Ascending aorta (tissue), 2 donors: Measurements from ENCODE around the gene COL19A1. TPM values are rescaled to one million over a fixed set of nuclear protein-coding genes. Genes with fewer than 3 reads are reported as not detected.
"Not testable (repeated sequence)": the region's sequence is repeated elsewhere in the genome, so short reads cannot be mapped to it uniquely, and the experiment has no call there.

Experiments
- DNase-seq, 2 donors: peaks; one replicate each; pipeline ENCODE4 v3.0.0-alpha.2; 2019; ENCODE audit warnings: low spot score in 2 of 2
- H3K27ac ChIP-seq, 2 donors: fragments of 200-600 bp; sonication (generic); one replicate each; pipeline ENCODE4 v1.5.1; 2016 to 2017; ENCODE audit warnings: mild to moderate bottlenecking in 1 of 2
- H3K27me3 ChIP-seq: fragments of 200-600 bp; sonication (generic); one replicate; pipeline ENCODE4 v1.5.1; 2017
- H3K36me3 ChIP-seq, 2 donors: fragments of 200-600 bp; sonication (generic); one replicate each; pipeline ENCODE4 v1.5.1; 2016
- H3K4me1 ChIP-seq, 2 donors: fragments of 200-600 bp; sonication (generic); one replicate each; pipeline ENCODE4 v1.5.1; 2016 to 2017; ENCODE audit warnings: mild to moderate bottlenecking in 1 of 2
- H3K4me3 ChIP-seq, 2 donors: fragments of 200-600 bp; sonication (generic); one replicate each; pipeline ENCODE4 v1.5.1; 2016 to 2017; ENCODE audit warnings: mild to moderate bottlenecking in 1 of 2
- H3K9me3 ChIP-seq, 2 donors: fragments of 200-600 bp; sonication (generic); one replicate each; pipeline ENCODE4 v1.5.1; 2016
- intact Hi-C: fragments of 100-400 bp; cut with DNase I; formaldehyde crosslinking; loops from one replicate; pipeline ENCODE4 v1.15.1; 2023
- total RNA-seq: library from RNA; depleted of rRNA; stranded (reverse); fragments of >200 nt; gene quantifications from one replicate; pipeline ENCODE4 v1.1.0, GENCODE V29; 2016
- TF ChIP-seq, protein P1 (sequence below), 3 experiments: fragments of 200-600 bp in 2 of 3; fragments of 450-650 bp in 1 of 3; sonication (generic) in 2 of 3; IDR thresholded peaks; one replicate each; pipeline ENCODE4 v1.5.1; 2016 to 2019; ENCODE audit warnings: antibody characterized with exemption in 3 of 3, mild to moderate bottlenecking in 1 of 3, moderate library complexity in 1 of 3

Gene COL19A1
- total RNA-seq, 1 donor from 2014 or later: not detected

GRCh38 chr6:69913361-69913760 is 47.0 kb downstream of the COL19A1 start:
- no peak overlapping the region for H3K27ac ChIP-seq
- no peaks in the 10 kb centered on the region for H3K36me3 ChIP-seq
- no peaks in the 10 kb centered on the region for H3K9me3 ChIP-seq
- DNase-seq: no peak
- no peaks in the 10 kb centered on the region for H3K27me3 ChIP-seq
- TF ChIP-seq, protein P1, sequence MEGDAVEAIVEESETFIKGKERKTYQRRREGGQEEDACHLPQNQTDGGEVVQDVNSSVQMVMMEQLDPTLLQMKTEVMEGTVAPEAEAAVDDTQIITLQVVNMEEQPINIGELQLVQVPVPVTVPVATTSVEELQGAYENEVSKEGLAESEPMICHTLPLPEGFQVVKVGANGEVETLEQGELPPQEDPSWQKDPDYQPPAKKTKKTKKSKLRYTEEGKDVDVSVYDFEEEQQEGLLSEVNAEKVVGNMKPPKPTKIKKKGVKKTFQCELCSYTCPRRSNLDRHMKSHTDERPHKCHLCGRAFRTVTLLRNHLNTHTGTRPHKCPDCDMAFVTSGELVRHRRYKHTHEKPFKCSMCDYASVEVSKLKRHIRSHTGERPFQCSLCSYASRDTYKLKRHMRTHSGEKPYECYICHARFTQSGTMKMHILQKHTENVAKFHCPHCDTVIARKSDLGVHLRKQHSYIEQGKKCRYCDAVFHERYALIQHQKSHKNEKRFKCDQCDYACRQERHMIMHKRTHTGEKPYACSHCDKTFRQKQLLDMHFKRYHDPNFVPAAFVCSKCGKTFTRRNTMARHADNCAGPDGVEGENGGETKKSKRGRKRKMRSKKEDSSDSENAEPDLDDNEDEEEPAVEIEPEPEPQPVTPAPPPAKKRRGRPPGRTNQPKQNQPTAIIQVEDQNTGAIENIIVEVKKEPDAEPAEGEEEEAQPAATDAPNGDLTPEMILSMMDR (IDR thresholded peaks at IDR 0.05): no peak
- no peak overlapping the region for H3K4me3 ChIP-seq
- intact Hi-C loops: no loop called here
- no peaks in the 10 kb centered on the region for H3K4me1 ChIP-seq

DNA sequence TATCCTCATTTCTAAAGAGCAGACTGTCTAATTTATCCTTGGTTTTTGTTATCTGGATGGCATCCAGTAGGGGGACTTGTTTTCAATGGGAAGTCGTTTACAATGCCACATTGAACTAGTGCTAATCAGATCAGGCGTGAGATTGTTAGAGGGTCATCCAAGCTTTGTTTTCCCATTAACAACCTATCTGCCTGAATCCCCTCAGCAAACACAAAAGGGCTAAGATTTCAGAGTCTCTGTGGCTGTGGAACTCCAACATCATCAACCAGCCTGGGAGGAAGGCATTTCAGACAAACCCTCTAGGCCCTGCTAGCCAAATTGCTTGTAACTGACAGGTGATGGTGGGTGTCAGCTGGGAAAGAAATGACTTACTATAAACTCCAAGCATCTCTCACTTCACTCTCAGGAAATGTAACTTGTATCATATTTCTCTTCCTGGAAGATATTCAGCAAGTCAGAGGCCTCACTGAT is 47.7 kb downstream of the COL19A1 start:
- no peaks in the 10 kb centered on the region for H3K27me3 ChIP-seq
- H3K4me1 ChIP-seq: no peaks in the 10 kb centered on the region
- H3K9me3 ChIP-seq: no peaks in the 10 kb centered on the region
- DNase-seq: no peak
- H3K27ac ChIP-seq: no peak overlapping the region
- TF ChIP-seq, protein P1 (IDR thresholded peaks at IDR 0.05): no peak
- intact Hi-C loops: no loop called here
- no peak overlapping the region for H3K4me3 ChIP-seq
- no peaks in the 10 kb centered on the region for H3K36me3 ChIP-seq

- intact Hi-C loops: no loop called here
- TF ChIP-seq, protein P1 (IDR thresholded peaks at IDR 0.05): no peak
- H3K27ac ChIP-seq: no peak overlapping the region
These were observed 49.0 kb downstream of the COL19A1 start for GRCh38 chr6:69915346-69915745.

GRCh38 chr6:69917834-69918233 is 51.5 kb downstream of the COL19A1 start:
- no peaks in the 10 kb centered on the region for H3K27me3 ChIP-seq
- H3K4me1 ChIP-seq: no peaks in the 10 kb centered on the region
- no peak overlapping the region for H3K27ac ChIP-seq
- H3K9me3 ChIP-seq: no peaks in the 10 kb centered on the region
- TF ChIP-seq, protein P1 (IDR thresholded peaks at IDR 0.05): no peak
- intact Hi-C loops: no loop called here
- DNase-seq: no peak
- H3K4me3 ChIP-seq: no peak overlapping the region
- no peaks in the 10 kb centered on the region for H3K36me3 ChIP-seq

More at GRCh38 chr6:69915346-69915745, 49.0 kb downstream of the COL19A1 start:
- Histone ChIP-seq H3K36me3 (no peaks in the 10 kb centered on the region), H3K4me3 (no peak overlapping the region), H3K27me3 (no peaks in the 10 kb centered on the region), H3K9me3 (no peaks in the 10 kb centered on the region), H3K4me1 (no peaks in the 10 kb centered on the region)
- DNase-seq: no peak

DNA sequence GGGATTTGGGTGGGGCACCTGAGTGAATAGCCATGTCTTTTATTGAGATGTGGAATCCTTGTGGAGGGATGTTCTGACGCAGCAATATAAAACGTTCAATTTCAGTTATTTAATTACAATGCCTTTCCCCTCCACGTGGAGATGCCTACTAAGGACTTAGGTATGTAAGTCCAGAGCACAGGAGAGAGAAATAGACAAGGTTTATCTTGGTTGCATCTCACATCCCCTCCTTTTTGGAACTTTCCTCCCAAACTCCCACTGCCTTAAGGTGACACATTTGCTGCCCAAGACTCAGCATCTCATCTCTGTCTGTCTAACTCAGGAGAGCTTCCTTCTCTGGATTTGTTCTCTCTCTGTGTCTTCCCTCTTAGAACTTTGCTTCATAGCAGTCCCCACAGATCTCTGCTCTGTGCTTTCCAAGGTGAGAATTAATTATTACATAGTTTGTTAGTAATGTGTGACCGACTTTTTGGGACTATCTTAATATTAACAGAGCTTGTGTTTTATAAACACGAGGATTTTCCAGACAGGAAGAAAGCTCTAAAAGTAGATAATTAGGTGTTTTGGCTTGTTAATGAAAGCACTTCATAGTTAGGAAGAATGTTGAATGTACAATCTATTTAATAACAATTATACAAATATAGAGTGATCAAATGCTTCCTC is 52.6 kb downstream of the COL19A1 start:
- H3K9me3 ChIP-seq: no peaks in the 10 kb centered on the region
- intact Hi-C loops: no loop called here
- H3K27me3 ChIP-seq: no peaks in the 10 kb centered on the region
- TF ChIP-seq, protein P1 (IDR thresholded peaks at IDR 0.05): no peak
- H3K36me3 ChIP-seq: no peaks in the 10 kb centered on the region
- H3K4me3 ChIP-seq: no peak overlapping the region
- no peak overlapping the region for H3K27ac ChIP-seq
- H3K4me1 ChIP-seq: no peaks in the 10 kb centered on the region
- no peak for DNase-seq

DNA sequence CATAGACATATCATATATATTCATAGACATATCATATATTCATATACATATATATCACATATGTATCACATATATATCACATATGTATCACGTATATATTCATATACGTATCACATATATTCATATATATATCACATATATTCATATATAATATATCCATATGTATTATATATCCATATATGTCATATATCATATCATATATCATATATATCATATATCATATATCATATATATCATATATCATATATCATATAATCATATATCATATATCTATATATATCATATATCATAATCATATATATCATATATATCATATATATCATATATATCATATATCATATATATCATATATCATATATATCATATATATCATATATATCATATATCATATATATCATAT is 54.7 kb downstream of the COL19A1 start:
- H3K4me3 ChIP-seq, H3K27me3 ChIP-seq, intact Hi-C loops, H3K9me3 ChIP-seq, H3K27ac ChIP-seq, DNase-seq, H3K4me1 ChIP-seq, H3K36me3 ChIP-seq: not testable (repeated sequence)

DNA sequence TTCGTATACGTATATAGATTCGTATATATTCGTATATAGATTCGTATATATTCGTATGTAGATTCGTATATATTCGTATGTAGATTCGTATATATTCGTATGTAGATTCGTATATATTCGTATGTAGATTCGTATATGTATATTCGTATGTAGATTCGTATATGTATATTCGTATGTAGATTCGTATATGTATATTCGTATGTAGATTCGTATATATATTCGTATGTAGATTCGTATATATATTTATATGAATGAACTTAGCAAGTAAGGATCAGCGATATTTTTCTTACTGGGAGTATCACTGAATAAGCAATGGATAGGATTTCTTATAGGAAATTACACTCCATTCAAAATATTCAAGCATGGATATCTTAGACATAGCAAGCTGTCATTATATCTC is 55.3 kb downstream of the COL19A1 start:
- H3K4me1 ChIP-seq, DNase-seq, H3K4me3 ChIP-seq, intact Hi-C loops, H3K9me3 ChIP-seq, H3K27me3 ChIP-seq, H3K36me3 ChIP-seq, H3K27ac ChIP-seq: not testable (repeated sequence)
